ENCODE results near the gene QTRT2. TPM values are rescaled to one million over a fixed set of nuclear protein-coding genes. Genes with fewer than 3 reads are reported as not detected.
A peak's percentile ranks its signal among the peaks of the same experiment; 100 is the strongest.

The QTRT2 gene
- total RNA-seq, 1 donor from 2014 or later = 13.9 TPM

- no peak for DNase-seq (ENCODE audit: low spot score in 2 of 2)
- FAIRE-seq = no peak
These were observed 20.2 kb downstream of the QTRT2 start for GRCh38 chr3:114076711-114077110.

- FAIRE-seq = no peak
- no peak for DNase-seq (ENCODE audit: low spot score in 2 of 2)
These were observed 21.6 kb downstream of the QTRT2 start for GRCh38 chr3:114078126-114078525.

- no peak for DNase-seq (ENCODE audit: low spot score in 2 of 2)
- no peak for FAIRE-seq
These were observed 23.2 kb downstream of the QTRT2 start for GRCh38 chr3:114079761-114080160.

- no peak for DNase-seq (ENCODE audit: low spot score in 2 of 2)
- FAIRE-seq = no peak
These were observed 23.7 kb downstream of the QTRT2 start for GRCh38 chr3:114080201-114080600.

- DNase-seq (ENCODE audit: low spot score in 2 of 2) = no peak
- FAIRE-seq = no peak
These were observed 24.5 kb downstream of the QTRT2 start for GRCh38 chr3:114081037-114081436.

- no peak for DNase-seq (ENCODE audit: low spot score in 2 of 2)
- no peak for FAIRE-seq
These were observed 26.6 kb downstream of the QTRT2 start for GRCh38 chr3:114083112-114083511.

GRCh38 chr3:114086356-114086755, 29.8 kb downstream of the QTRT2 start:
- no peak for FAIRE-seq

GRCh38 chr3:114089675-114090074, 33.1 kb downstream of the QTRT2 start:
- DNase-seq (ENCODE audit: low spot score in 2 of 2) = no peak
- no peak for FAIRE-seq

More at GRCh38 chr3:114086356-114086755, 29.8 kb downstream of the QTRT2 start:
- no peak for DNase-seq (ENCODE audit: low spot score in 2 of 2)

GRCh38 chr3:114092151-114093015, 35.8 kb downstream of the QTRT2 start:
- FAIRE-seq (no peak), DNase-seq (ENCODE audit: low spot score in 2 of 2) (peak in 1 of 2 donors; percentile 14)

GRCh38 chr3:114093016-114093380, 36.5 kb downstream of the QTRT2 start:
- FAIRE-seq = no peak
- DNase-seq (ENCODE audit: low spot score in 2 of 2) = no peak

GRCh38 chr3:114093596-114093995, 37.1 kb downstream of the QTRT2 start:
- DNase-seq (ENCODE audit: low spot score in 2 of 2) (peak in 1 of 2 donors; percentile 41), FAIRE-seq (no peak)

- DNase-seq (ENCODE audit: low spot score in 2 of 2) (no peak), FAIRE-seq (no peak)
These were observed 39.3 kb downstream of the QTRT2 start for GRCh38 chr3:114095796-114096195.

- no peak for DNase-seq (ENCODE audit: low spot score in 2 of 2)
- no peak for FAIRE-seq
These were observed 44.6 kb downstream of the QTRT2 start for GRCh38 chr3:114101101-114101500.

- no peak for FAIRE-seq
- DNase-seq (ENCODE audit: low spot score in 2 of 2) = no peak
These were observed 46.6 kb downstream of the QTRT2 start for GRCh38 chr3:114103181-114103580.

- FAIRE-seq (no peak), DNase-seq (ENCODE audit: low spot score in 2 of 2) (no peak)
These were observed 47.3 kb downstream of the QTRT2 start for GRCh38 chr3:114103858-114104257.

- FAIRE-seq (no peak), DNase-seq (ENCODE audit: low spot score in 2 of 2) (no peak)
These were observed 47.9 kb downstream of the QTRT2 start for GRCh38 chr3:114104414-114104813.

GRCh38 chr3:114108137-114108536, 51.6 kb downstream of the QTRT2 start:
- FAIRE-seq (no peak), DNase-seq (ENCODE audit: low spot score in 2 of 2) (no peak)

- no peak for DNase-seq (ENCODE audit: low spot score in 2 of 2)
- no peak for FAIRE-seq
These were observed 53.9 kb downstream of the QTRT2 start for GRCh38 chr3:114110439-114110838.

- FAIRE-seq = no peak
- no peak for DNase-seq (ENCODE audit: low spot score in 2 of 2)
These were observed 54.7 kb downstream of the QTRT2 start for GRCh38 chr3:114111060-114111770.

- FAIRE-seq = no peak
- no peak for DNase-seq (ENCODE audit: low spot score in 2 of 2)
These were observed 56.2 kb downstream of the QTRT2 start for GRCh38 chr3:114112696-114113095.

- DNase-seq (ENCODE audit: low spot score in 2 of 2) = no peak
- no peak for FAIRE-seq
These were observed 58.2 kb downstream of the QTRT2 start for GRCh38 chr3:114114719-114115118.

- FAIRE-seq (no peak), DNase-seq (ENCODE audit: low spot score in 2 of 2) (no peak)
These were observed 58.6 kb downstream of the QTRT2 start for GRCh38 chr3:114115143-114115542.

Measured in frontal cortex (tissue), 4 donors.